ENCODE results near the gene CACUL1. TPM values are rescaled to one million over a fixed set of nuclear protein-coding genes. Genes with fewer than 3 reads are reported as not detected.
"Not testable (repeated sequence)": the region's sequence is repeated elsewhere in the genome, so short reads cannot be mapped to it uniquely, and the experiment has no call there.

The CACUL1 gene
- polyA plus RNA-seq, 1 experiment = 15.3 TPM

DNA sequence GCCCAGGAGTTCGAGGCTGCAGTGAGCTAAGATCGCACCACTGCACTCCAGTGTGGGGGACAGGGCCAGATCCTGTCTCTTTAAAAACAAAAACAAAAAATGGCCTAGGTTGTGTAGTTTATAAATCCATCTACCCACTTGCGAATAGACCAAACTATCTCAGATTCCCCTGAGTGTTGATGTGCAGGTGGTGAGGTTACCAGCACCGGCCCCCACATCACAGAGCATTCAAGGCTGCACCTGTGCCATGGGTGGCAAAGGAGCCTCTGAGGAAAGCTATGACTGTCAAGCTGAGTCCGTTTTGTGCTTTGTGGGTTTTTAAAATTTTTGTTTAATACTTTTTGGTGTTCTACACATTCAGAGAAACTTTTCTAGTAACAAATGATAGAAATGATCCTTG is 30.8 kb upstream of the CACUL1 start:
- no peaks in the 10 kb centered on the region for H3K27me3 ChIP-seq (ENCODE audit: control insufficient read depth, insufficient read depth, low read length)
- no peaks in the 10 kb centered on the region for H3K9me3 ChIP-seq (ENCODE audit: control insufficient read depth, insufficient read depth, low read length)
- TF ChIP-seq, protein P1, sequence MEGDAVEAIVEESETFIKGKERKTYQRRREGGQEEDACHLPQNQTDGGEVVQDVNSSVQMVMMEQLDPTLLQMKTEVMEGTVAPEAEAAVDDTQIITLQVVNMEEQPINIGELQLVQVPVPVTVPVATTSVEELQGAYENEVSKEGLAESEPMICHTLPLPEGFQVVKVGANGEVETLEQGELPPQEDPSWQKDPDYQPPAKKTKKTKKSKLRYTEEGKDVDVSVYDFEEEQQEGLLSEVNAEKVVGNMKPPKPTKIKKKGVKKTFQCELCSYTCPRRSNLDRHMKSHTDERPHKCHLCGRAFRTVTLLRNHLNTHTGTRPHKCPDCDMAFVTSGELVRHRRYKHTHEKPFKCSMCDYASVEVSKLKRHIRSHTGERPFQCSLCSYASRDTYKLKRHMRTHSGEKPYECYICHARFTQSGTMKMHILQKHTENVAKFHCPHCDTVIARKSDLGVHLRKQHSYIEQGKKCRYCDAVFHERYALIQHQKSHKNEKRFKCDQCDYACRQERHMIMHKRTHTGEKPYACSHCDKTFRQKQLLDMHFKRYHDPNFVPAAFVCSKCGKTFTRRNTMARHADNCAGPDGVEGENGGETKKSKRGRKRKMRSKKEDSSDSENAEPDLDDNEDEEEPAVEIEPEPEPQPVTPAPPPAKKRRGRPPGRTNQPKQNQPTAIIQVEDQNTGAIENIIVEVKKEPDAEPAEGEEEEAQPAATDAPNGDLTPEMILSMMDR (IDR thresholded peaks at IDR 0.05; ENCODE audit: low read depth, low read length) = no peak
- CTCF ChIA-PET = interaction anchor here (1.3 kb wide), 1 partner anchor 9 kb away, joined by 3 read pairs; no protein-coding TSS in a partner anchor
- H3K27ac ChIP-seq (ENCODE audit: low read depth, low read length) = no peak overlapping the region
- POLR2A ChIA-PET = no interaction called here
- no peak for DNase-seq (ENCODE audit: low read depth, low spot score)
- H3K4me3 ChIP-seq (ENCODE audit: low read depth, low read length) = no peak overlapping the region

DNA sequence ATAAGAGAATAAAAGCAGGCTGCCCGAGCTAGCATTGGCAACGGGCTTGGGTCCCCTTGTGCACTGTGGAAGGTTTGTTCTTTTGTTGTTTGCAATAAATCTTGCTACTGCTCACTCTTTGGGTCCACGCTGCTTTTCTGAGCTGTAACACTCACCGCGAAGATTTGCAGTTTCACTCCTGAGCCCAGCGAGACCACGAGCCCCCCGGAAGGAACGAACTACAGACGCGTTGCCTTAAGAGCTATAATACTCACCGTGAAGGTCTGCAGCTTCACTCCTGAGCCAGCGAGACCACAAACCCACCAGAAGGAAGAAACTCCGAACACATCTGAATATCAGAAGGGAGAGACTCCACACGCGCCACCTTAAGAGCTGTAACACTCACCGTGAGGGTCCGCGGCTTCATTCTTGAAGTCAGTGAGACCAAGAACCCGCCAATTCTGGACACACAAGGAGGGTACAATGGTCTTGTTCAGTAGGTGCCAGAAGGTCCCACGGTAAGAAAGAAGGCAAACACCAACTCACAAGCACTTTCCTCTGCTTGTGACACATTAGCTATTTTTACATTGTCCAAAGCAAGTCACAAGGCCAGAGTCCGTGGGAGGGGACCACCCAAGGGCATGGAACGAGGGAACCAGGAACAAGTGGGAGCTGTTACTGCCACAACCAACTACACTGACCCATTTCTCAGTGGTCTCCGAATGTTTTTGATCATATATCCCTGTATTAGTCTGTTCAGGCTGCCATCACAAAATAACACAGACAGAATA is 29.2 kb upstream of the CACUL1 start:
- H3K9me3 ChIP-seq (ENCODE audit: control insufficient read depth, insufficient read depth, low read length) = no peaks in the 10 kb centered on the region
- ChIA-PET POLR2A (no interaction called here), CTCF (interaction anchor here (0.5 to 1.3 kb wide), 2 partner anchors 8 to 86 kb away, joined by 3 to 4 read pairs; no protein-coding TSS in a partner anchor)
- H3K27me3 ChIP-seq (ENCODE audit: control insufficient read depth, insufficient read depth, low read length) = peaks cover 2% of the 10 kb centered on the region
- TF ChIP-seq, protein P1 (IDR thresholded peaks at IDR 0.05; ENCODE audit: low read depth, low read length) = no peak
- DNase-seq (ENCODE audit: low read depth, low spot score) = no peak
- H3K27ac ChIP-seq (ENCODE audit: low read depth, low read length) = no peak overlapping the region
- no peak overlapping the region for H3K4me3 ChIP-seq (ENCODE audit: low read depth, low read length)

DNA sequence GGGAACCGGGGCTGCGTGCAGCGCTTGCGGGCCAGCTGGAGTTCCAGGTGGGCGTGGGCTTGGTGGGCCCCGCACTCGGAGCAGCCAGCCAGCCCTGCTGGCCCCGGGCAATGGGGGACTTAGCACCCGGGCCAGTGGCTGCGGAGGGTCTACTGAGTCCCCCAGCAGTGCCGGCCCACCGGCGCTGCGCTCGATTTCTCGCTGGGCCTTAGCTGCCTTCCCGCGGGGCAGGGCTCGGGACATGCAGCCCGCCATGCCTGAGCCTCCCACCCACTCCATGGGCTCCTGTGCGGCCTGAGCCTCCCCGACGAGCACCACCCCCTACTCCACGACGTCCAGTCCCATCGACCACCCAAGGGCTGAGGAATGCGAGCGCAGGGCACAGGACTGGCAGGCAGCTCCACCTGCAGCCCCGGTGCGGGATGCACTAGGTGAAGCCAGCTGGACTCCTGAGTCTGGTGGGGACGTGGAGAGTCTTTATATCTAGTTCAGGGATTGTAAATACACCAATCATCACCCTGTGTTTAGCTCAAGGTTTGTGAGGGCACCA is 28.2 kb upstream of the CACUL1 start:
- DNase-seq (ENCODE audit: low read depth, low spot score); H3K4me3 ChIP-seq (ENCODE audit: low read depth, low read length); POLR2A ChIA-PET; H3K9me3 ChIP-seq (ENCODE audit: control insufficient read depth, insufficient read depth, low read length); CTCF ChIA-PET; H3K27ac ChIP-seq (ENCODE audit: low read depth, low read length); H3K27me3 ChIP-seq (ENCODE audit: control insufficient read depth, insufficient read depth, low read length): not testable (repeated sequence)

DNA sequence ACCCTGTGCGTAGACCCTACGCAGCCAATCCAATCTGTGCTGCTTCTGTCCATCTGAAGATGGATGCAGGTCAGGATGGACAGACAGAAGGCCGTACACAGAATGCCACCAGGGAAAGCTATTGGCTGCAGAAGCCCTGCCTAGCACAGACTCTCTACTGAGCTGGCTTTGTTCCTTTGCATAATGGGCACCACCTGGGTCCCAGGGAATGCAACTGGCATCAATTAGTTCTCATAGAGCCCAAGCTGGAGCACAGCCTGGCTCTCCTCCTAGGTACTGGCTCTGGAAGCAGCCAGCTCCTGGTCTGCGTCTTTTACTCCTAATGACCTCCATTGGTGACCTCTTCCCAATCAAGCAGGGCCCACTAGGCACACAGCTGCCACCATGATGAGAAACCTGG is 26.8 kb upstream of the CACUL1 start:
- no peak overlapping the region for H3K4me3 ChIP-seq (ENCODE audit: low read depth, low read length)
- H3K27me3 ChIP-seq (ENCODE audit: control insufficient read depth, insufficient read depth, low read length) = peaks cover 2% of the 10 kb centered on the region
- TF ChIP-seq, protein P1 (IDR thresholded peaks at IDR 0.05; ENCODE audit: low read depth, low read length) = no peak
- CTCF ChIA-PET = no interaction called here
- no peak for DNase-seq (ENCODE audit: low read depth, low spot score)
- no peak overlapping the region for H3K27ac ChIP-seq (ENCODE audit: low read depth, low read length)
- no peaks in the 10 kb centered on the region for H3K9me3 ChIP-seq (ENCODE audit: control insufficient read depth, insufficient read depth, low read length)
- POLR2A ChIA-PET = no interaction called here

DNA sequence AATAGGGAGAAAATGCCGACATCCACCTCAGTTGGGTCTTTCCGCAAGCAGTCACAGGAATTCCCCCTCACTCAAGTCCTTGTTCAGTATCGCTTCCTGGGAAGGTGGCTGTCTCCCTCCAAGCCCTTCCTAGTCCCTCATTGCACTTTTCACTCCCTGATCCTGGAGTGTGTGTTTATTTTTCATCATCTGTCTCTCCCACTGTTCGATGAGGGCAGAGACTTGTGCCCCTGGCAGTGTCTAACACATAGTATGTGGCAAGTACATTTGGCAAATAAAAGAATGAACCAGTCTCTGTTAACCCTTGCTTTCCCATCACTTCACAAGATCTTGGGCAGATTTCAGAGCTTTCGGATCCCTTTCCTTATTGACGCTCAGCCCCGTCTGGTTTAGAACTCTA is 24.0 kb upstream of the CACUL1 start:
- ChIA-PET CTCF (no interaction called here), POLR2A (no interaction called here)
- TF ChIP-seq, protein P1 (IDR thresholded peaks at IDR 0.05; ENCODE audit: low read depth, low read length) = no peak
- Histone ChIP-seq H3K27me3 (ENCODE audit: control insufficient read depth, insufficient read depth, low read length) (peaks cover 2% of the 10 kb centered on the region), H3K27ac (ENCODE audit: low read depth, low read length) (no peak overlapping the region), H3K4me3 (ENCODE audit: low read depth, low read length) (no peak overlapping the region), H3K9me3 (ENCODE audit: control insufficient read depth, insufficient read depth, low read length) (no peaks in the 10 kb centered on the region)
- no peak for DNase-seq (ENCODE audit: low read depth, low spot score)

Measured in AG04450 (cell line).